Heart left ventricle (tissue), 13 donors: ENCODE measurements around the gene CD28.

Source experiments
- CTCF ChIP-seq, 12 donors: fragments of 200-600 bp; sonication (generic) in 4 of 12; IDR thresholded peaks; one replicate each; pipeline versions ENCODE4 v1.5.0 to v1.8.0; 2018 to 2022; ENCODE audit warnings: antibody characterized with exemption in 12 of 12, mild to moderate bottlenecking in 5 of 12
- POLR2A ChIP-seq, 2 donors: fragments of 450-650 bp; IDR thresholded peaks; one replicate each; pipeline ENCODE4 v1.6.1; 2017; ENCODE audit warnings: antibody characterized with exemption in 2 of 2, mild to moderate bottlenecking in 2 of 2, moderate library complexity in 2 of 2
- donor health status: ischemic (EF 13 %, LVEDD 7.1; RV severe dilation, severe dysfunction).
- donor health status: DM: no; HTN: yes; CAD: no.
- donor health status: DM: no; HTN: no; CAD: no.
- donor health status: ischemic (EF 25% LVEDD 6.9; RV normal size, moderate dysfunction).
- donor health status: ischemic (EF 25% LVEDD 5.7; RV mildly dilated, moderate dysfunction).
- donor health status: ischemic (EF 35%, LVEDD 5.7; RV mildly dilated, moderate dysfunction).
- donor health status: nonischemic (EF 11% LVEDD 7.7; RV severe dilation, severe dysfunction).
- donor health status: DM: yes; HTN: yes; CAD: no.
- donor health status: PGD.
- donor health status: ischemic (EF 29% LVEDD 5.4; RV normal size, mild dysfunction).
- donor health status: nonischemic (EF 23%, LVEDD 6.1; RV moderate dilation, normal function).

GRCh38 chr2:203685789-203686420, 20.5 kb upstream of the CD28 start:
- TF ChIP-seq POLR2A (IDR thresholded peaks at IDR 0.05), result no peak
- TF ChIP-seq CTCF (IDR thresholded peaks at IDR 0.05), result no peak
